Natural killer cell (primary cell): ENCODE measurements around the gene SHOC2. TPM values are rescaled to one million over a fixed set of nuclear protein-coding genes. Genes with fewer than 3 reads are reported as not detected.
A peak's percentile ranks its signal among the peaks of the same experiment; 100 is the strongest.

Experiments used
- ATAC-seq, 3 donors: fragments of 150-1000 bp in 2 of 3; fragments of 200-7000 bp in 1 of 3; cut with Tn5 transposase; 1 replicate in 1 of 3; 2 replicates in 2 of 3; pipeline ENCODE4 v1.10.0; 2021; ENCODE audit warnings: mild to moderate bottlenecking in 2 of 3, moderate library complexity in 2 of 3
- DNase-seq, 2 donors: peaks; one replicate each; pipeline versions ENCODE4 v3.0.0 to v3.0.0-alpha.2; 2013 to 2021; ENCODE audit warnings: mixed read lengths in 1 of 2
- H3K27ac ChIP-seq: one replicate; pipeline ENCODE4 v1.5.1; 2013; ENCODE audit warnings: mild to moderate bottlenecking, low read length
- H3K27me3 ChIP-seq: one replicate; pipeline ENCODE4 v1.6.1; 2013; ENCODE audit warnings: low read length; ENCODE audit not compliant: control insufficient read depth, insufficient read depth
- H3K36me3 ChIP-seq: one replicate; pipeline ENCODE4 v1.6.1; 2013; ENCODE audit warnings: low read length; ENCODE audit not compliant: control insufficient read depth, insufficient read depth
- H3K4me1 ChIP-seq: one replicate; pipeline ENCODE4 v1.6.1; 2013; ENCODE audit warnings: low read length; ENCODE audit not compliant: control insufficient read depth, insufficient read depth
- H3K4me3 ChIP-seq: one replicate; pipeline ENCODE4 v1.5.1; 2013; ENCODE audit warnings: low read length
- H3K9me3 ChIP-seq: one replicate; pipeline ENCODE4 v1.6.1; 2013; ENCODE audit warnings: low read length; ENCODE audit not compliant: control insufficient read depth, insufficient read depth
- H3K27ac Mint-ChIP-seq, 2 donors: one replicate each; pipeline ENCODE4 v1.8.0; 2022; ENCODE audit warnings: mild to moderate bottlenecking in 2 of 2, mixed read lengths in 2 of 2, moderate library complexity in 1 of 2
- H3K27me3 Mint-ChIP-seq, 2 donors: one replicate each; pipeline ENCODE4 v1.8.0; 2022; ENCODE audit warnings: low read depth in 2 of 2, mixed read lengths in 2 of 2
- H3K36me3 Mint-ChIP-seq: one replicate; pipeline ENCODE4 v1.8.0; 2022; ENCODE audit warnings: mixed read lengths
- H3K4me1 Mint-ChIP-seq, 2 donors: one replicate each; pipeline ENCODE4 v1.8.0; 2022; ENCODE audit warnings: mixed read lengths in 2 of 2
- H3K4me3 Mint-ChIP-seq: one replicate; pipeline ENCODE4 v1.8.0; 2022; ENCODE audit warnings: mild to moderate bottlenecking, moderate library complexity, mixed read lengths
- H3K9me3 Mint-ChIP-seq, 2 donors: one replicate each; pipeline ENCODE4 v1.8.0; 2022; ENCODE audit warnings: mixed read lengths in 2 of 2
- WGBS: methylation state at CpG from one replicate; pipeline ENCODE4 v1.1.7; 2013; ENCODE audit warnings: missing lambda C conversion rate; ENCODE audit not compliant: insufficient coverage; 5-methylcytosine and 5-hydroxymethylcytosine counted together
- intact Hi-C: fragments of 100-400 bp; cut with micrococcal nuclease; formaldehyde crosslinking; loops from one replicate; pipeline ENCODE4 v1.14.2; 2022
- total RNA-seq, 4 donors: library from RNA; stranded (reverse); fragments of 120-200 nt in 1 of 4; gene quantifications; one replicate each; pipeline versions ENCODE4 v1.2.3 to v1.2.4, GENCODE V29; 2013 to 2022
- TF ChIP-seq, protein P1 (sequence below): fragments of 200-600 bp; IDR thresholded peaks from one replicate; pipeline ENCODE4 v1.8.0; 2022; ENCODE audit warnings: antibody characterized with exemption

SHOC2 gene
- total RNA-seq, 3 donors from 2014 or later (not counting 1 experiment from before 2014, with no cell fraction given), result 81.8 to 87.6 (median 85.7) TPM

- Mint-ChIP-seq H3K27ac (peak overlapping the region in 1 of 2 donors; percentile 35), H3K36me3 (peaks cover 7% of the 10 kb centered on the region), H3K9me3 (peaks cover 0 to 8% of the 10 kb centered on the region in 2 donors), H3K4me3 (no peak overlapping the region), H3K27me3 (no peaks in the 10 kb centered on the region), H3K4me1 (peaks cover 8 to 18% of the 10 kb centered on the region in 2 donors)
- intact Hi-C loops, result no loop called here
- WGBS, result 96% methylated on average over 9 of the region's 9 CpGs
- Histone ChIP-seq H3K4me1 (no peaks in the 10 kb centered on the region), H3K27me3 (no peaks in the 10 kb centered on the region), H3K9me3 (peaks cover 7% of the 10 kb centered on the region), H3K27ac (no peak overlapping the region), H3K36me3 (no peaks in the 10 kb centered on the region), H3K4me3 (no peak overlapping the region)
- DNase-seq (no peak), ATAC-seq (peak in 2 of 3 donors; percentile 36 to 42)
- TF ChIP-seq, protein P1, sequence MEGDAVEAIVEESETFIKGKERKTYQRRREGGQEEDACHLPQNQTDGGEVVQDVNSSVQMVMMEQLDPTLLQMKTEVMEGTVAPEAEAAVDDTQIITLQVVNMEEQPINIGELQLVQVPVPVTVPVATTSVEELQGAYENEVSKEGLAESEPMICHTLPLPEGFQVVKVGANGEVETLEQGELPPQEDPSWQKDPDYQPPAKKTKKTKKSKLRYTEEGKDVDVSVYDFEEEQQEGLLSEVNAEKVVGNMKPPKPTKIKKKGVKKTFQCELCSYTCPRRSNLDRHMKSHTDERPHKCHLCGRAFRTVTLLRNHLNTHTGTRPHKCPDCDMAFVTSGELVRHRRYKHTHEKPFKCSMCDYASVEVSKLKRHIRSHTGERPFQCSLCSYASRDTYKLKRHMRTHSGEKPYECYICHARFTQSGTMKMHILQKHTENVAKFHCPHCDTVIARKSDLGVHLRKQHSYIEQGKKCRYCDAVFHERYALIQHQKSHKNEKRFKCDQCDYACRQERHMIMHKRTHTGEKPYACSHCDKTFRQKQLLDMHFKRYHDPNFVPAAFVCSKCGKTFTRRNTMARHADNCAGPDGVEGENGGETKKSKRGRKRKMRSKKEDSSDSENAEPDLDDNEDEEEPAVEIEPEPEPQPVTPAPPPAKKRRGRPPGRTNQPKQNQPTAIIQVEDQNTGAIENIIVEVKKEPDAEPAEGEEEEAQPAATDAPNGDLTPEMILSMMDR, result no peak
Measured at GRCh38 chr10:111030042-111030750, 110.8 kb downstream of the SHOC2 start.

- no peaks in the 10 kb centered on the region for H3K4me1 ChIP-seq
- Mint-ChIP-seq H3K27me3 (no peaks in the 10 kb centered on the region), H3K4me3 (no peak overlapping the region), H3K4me1 (peaks cover 8% of the 10 kb centered on the region in 2 donors), H3K9me3 (peaks cover 6 to 17% of the 10 kb centered on the region in 2 donors), H3K36me3 (peaks cover 16% of the 10 kb centered on the region), H3K27ac (no peak overlapping the region)
- H3K4me3 ChIP-seq, result no peak overlapping the region
- H3K9me3 ChIP-seq, result peaks cover 17% of the 10 kb centered on the region
- ATAC-seq (no peak), DNase-seq (no peak)
- intact Hi-C loops, result no loop called here
- no peaks in the 10 kb centered on the region for H3K27me3 ChIP-seq
- WGBS, result 100% methylated on average over 1 of the region's 2 CpGs
- H3K36me3 ChIP-seq, result no peaks in the 10 kb centered on the region
- H3K27ac ChIP-seq, result no peak overlapping the region
- TF ChIP-seq, protein P1, result no peak
Measured at GRCh38 chr10:111034598-111035310, 115.3 kb downstream of the SHOC2 start.

- Histone ChIP-seq H3K4me3 (no peak overlapping the region), H3K4me1 (no peaks in the 10 kb centered on the region), H3K36me3 (no peaks in the 10 kb centered on the region), H3K27ac (no peak overlapping the region), H3K9me3 (peaks cover 21% of the 10 kb centered on the region), H3K27me3 (no peaks in the 10 kb centered on the region)
- Mint-ChIP-seq H3K36me3 (peaks cover 20% of the 10 kb centered on the region), H3K27ac (no peak overlapping the region), H3K4me3 (no peak overlapping the region), H3K9me3 (peaks cover 8 to 20% of the 10 kb centered on the region in 2 donors), H3K27me3 (no peaks in the 10 kb centered on the region), H3K4me1 (peaks cover 1 to 2% of the 10 kb centered on the region in 2 donors)
- DNase-seq, result no peak
- TF ChIP-seq, protein P1, result no peak
- no peak for ATAC-seq
- intact Hi-C loops, result no loop called here
Measured at GRCh38 chr10:111035542-111035941, 116.1 kb downstream of the SHOC2 start.
